Osteocyte (in vitro differentiated cells): ENCODE measurements around the gene EIPR1. TPM values are rescaled to one million over a fixed set of nuclear protein-coding genes. Genes with fewer than 3 reads are reported as not detected.

Experiments used
- DNase-seq: peaks from one replicate; pipeline ENCODE4 v3.0.0; 2021; ENCODE audit warnings: mixed read lengths; ENCODE audit not compliant: unreplicated experiment; ENCODE audit errors: extremely low spot score
- H3K27ac Mint-ChIP-seq: one replicate; pipeline ENCODE4 v1.8.0; 2021; ENCODE audit warnings: mild to moderate bottlenecking, mixed read lengths; ENCODE audit not compliant: unreplicated experiment
- H3K27me3 Mint-ChIP-seq: one replicate; pipeline ENCODE4 v1.8.0; 2021; ENCODE audit warnings: mixed read lengths; ENCODE audit not compliant: unreplicated experiment
- H3K36me3 Mint-ChIP-seq: one replicate; pipeline ENCODE4 v1.8.0; 2021; ENCODE audit warnings: mixed read lengths; ENCODE audit not compliant: unreplicated experiment
- H3K4me1 Mint-ChIP-seq: one replicate; pipeline ENCODE4 v1.8.0; 2021; ENCODE audit warnings: mixed read lengths; ENCODE audit not compliant: unreplicated experiment
- H3K4me3 Mint-ChIP-seq: one replicate; pipeline ENCODE4 v1.8.0; 2021; ENCODE audit warnings: mild to moderate bottlenecking, moderate library complexity, mixed read lengths; ENCODE audit not compliant: unreplicated experiment
- H3K9me3 Mint-ChIP-seq: one replicate; pipeline ENCODE4 v1.8.0; 2021; ENCODE audit warnings: mixed read lengths; ENCODE audit not compliant: unreplicated experiment
- CTCF ChIP-seq: fragments of 200-600 bp; sonication (generic); IDR thresholded peaks from 2 replicates; pipeline ENCODE4 v1.5.0; 2021; ENCODE audit warnings: antibody characterized with exemption, mild to moderate bottlenecking, moderate library complexity
- total RNA-seq: library from RNA; stranded (reverse); gene quantifications from 2 replicates; pipeline ENCODE4 v1.2.1, GENCODE V29; 2021

The EIPR1 gene
- total RNA-seq, 1 donor from 2014 or later, result 19.9 TPM

- no peaks in the 10 kb centered on the region for H3K9me3 Mint-ChIP-seq
- TF ChIP-seq CTCF, result no peak
- H3K27ac Mint-ChIP-seq, result no peak overlapping the region
- H3K36me3 Mint-ChIP-seq, result peaks cover 4% of the 10 kb centered on the region
- no peaks in the 10 kb centered on the region for H3K27me3 Mint-ChIP-seq
- H3K4me1 Mint-ChIP-seq, result peaks cover 2% of the 10 kb centered on the region
- H3K4me3 Mint-ChIP-seq, result no peak overlapping the region
- no peak for DNase-seq
Observed at GRCh38 chr2:3204031-3204821, 173.4 kb downstream of the EIPR1 start.

- no peak for TF ChIP-seq CTCF
- Mint-ChIP-seq H3K27me3 (no peaks in the 10 kb centered on the region), H3K27ac (no peak overlapping the region), H3K9me3 (no peaks in the 10 kb centered on the region), H3K4me3 (no peak overlapping the region), H3K4me1 (peaks cover 2% of the 10 kb centered on the region), H3K36me3 (peaks cover 4% of the 10 kb centered on the region)
- no peak for DNase-seq
Observed at GRCh38 chr2:3203497-3204019, 174.1 kb downstream of the EIPR1 start.

- Mint-ChIP-seq H3K9me3 (no peaks in the 10 kb centered on the region), H3K4me1 (peaks cover 2% of the 10 kb centered on the region), H3K27ac (no peak overlapping the region), H3K36me3 (peaks cover 7% of the 10 kb centered on the region), H3K27me3 (no peaks in the 10 kb centered on the region), H3K4me3 (no peak overlapping the region)
- DNase-seq, result no peak
- TF ChIP-seq CTCF, result no peak
Observed at GRCh38 chr2:3202926-3203325, 174.7 kb downstream of the EIPR1 start.

- Mint-ChIP-seq H3K4me1 (peaks cover 2% of the 10 kb centered on the region), H3K9me3 (no peaks in the 10 kb centered on the region), H3K36me3 (peaks cover 10% of the 10 kb centered on the region), H3K4me3 (no peak overlapping the region), H3K27ac (no peak overlapping the region), H3K27me3 (no peaks in the 10 kb centered on the region)
- no peak for TF ChIP-seq CTCF
- DNase-seq, result no peak
Observed at GRCh38 chr2:3201281-3201680, 176.3 kb downstream of the EIPR1 start.

- Mint-ChIP-seq H3K27me3 (no peaks in the 10 kb centered on the region), H3K9me3 (no peaks in the 10 kb centered on the region), H3K36me3 (peaks cover 11% of the 10 kb centered on the region), H3K4me3 (no peak overlapping the region), H3K27ac (no peak overlapping the region), H3K4me1 (peaks cover 2% of the 10 kb centered on the region)
- TF ChIP-seq CTCF, result no peak
- DNase-seq, result no peak
Observed at GRCh38 chr2:3200420-3200939, 177.1 kb downstream of the EIPR1 start.
